Muscle of back (tissue), 10 donors: ENCODE data around the gene MIEN1. TPM values are rescaled to one million over a fixed set of nuclear protein-coding genes. Genes with fewer than 3 reads are reported as not detected.

Experiments
- polyA plus RNA-seq, 10 donors: library from polyadenylated mRNA; unstranded; fragments of 120-200 nt; gene quantifications; one replicate each; pipeline ENCODE4 v1.2.1, GENCODE V29; 2013; ENCODE audit not compliant: insufficient read length in 10 of 10

MIEN1 gene
- polyA plus RNA-seq, 10 donors, result 15.2 to 23.7 (median 19.0) TPM

Other genes with a start within 250 kb of the MIEN1 start
- gene NEUROD2, start 122.6 kb downstream of the MIEN1 start, polyA plus RNA-seq, result under 1 TPM in 8 of 10 donors, not detected in 2; 0.01 to 0.22 (median 0.06) TPM
- gene PPP1R1B, start 103.6 kb downstream of the MIEN1 start, polyA plus RNA-seq, result 1 to 10 TPM; 1.1 to 3.5 (median 2.3) TPM
- 10 to 100 TPM; 27.5 to 41.4 (median 31.6) TPM for gene STARD3, start 93.4 kb downstream of the MIEN1 start, polyA plus RNA-seq
- 100 to 1,000 TPM; 193 to 440 (median 306) TPM for gene TCAP, start 65.2 kb downstream of the MIEN1 start, polyA plus RNA-seq
- 1 to 10 TPM; 2.1 to 5.8 (median 3.5) TPM for gene PNMT, start 62.1 kb downstream of the MIEN1 start, polyA plus RNA-seq
- gene PGAP3, start 42.5 kb downstream of the MIEN1 start, polyA plus RNA-seq, result 10 to 100 TPM; 15.5 to 19.4 (median 16.4) TPM
- gene ERBB2, start 30.5 kb downstream of the MIEN1 start, polyA plus RNA-seq, result 100 to 1,000 TPM in 9 of 10 donors, 10 to 100 TPM in 1; 77.8 to 147 (median 107) TPM
- 1 to 10 TPM in 2 of 10 donors, under 1 TPM in 8; 0.14 to 1.9 (median 0.42) TPM for gene GRB7, start 7.4 kb upstream of the MIEN1 start, polyA plus RNA-seq
- gene IKZF3, start 133.8 kb upstream of the MIEN1 start, polyA plus RNA-seq, result 1 to 10 TPM in 1 of 10 donors, under 1 TPM in 9; 0.08 to 2.1 (median 0.26) TPM
- gene ZPBP2, start 137.7 kb upstream of the MIEN1 start, polyA plus RNA-seq, result under 1 TPM in 2 of 10 donors, not detected in 8; 0.11 to 0.20 TPM
- 10 to 100 TPM in 4 of 10 donors, 1 to 10 TPM in 6; 4.3 to 16.2 (median 7.9) TPM for gene GSDMB, start 188.1 kb upstream of the MIEN1 start, polyA plus RNA-seq
- gene ORMDL3, start 197.1 kb upstream of the MIEN1 start, polyA plus RNA-seq, result 10 to 100 TPM; 38.9 to 51.5 (median 46.2) TPM
- not detected for gene LRRC3C, start 197.2 kb upstream of the MIEN1 start, polyA plus RNA-seq
- gene GSDMA, start 232.5 kb upstream of the MIEN1 start, polyA plus RNA-seq, result under 1 TPM in 8 of 10 donors, not detected in 2; 0.05 to 0.31 (median 0.13) TPM